Umbilical cord (tissue), 1 donor: Measurements from ENCODE around the gene PITPNM2. TPM values are rescaled to one million over a fixed set of nuclear protein-coding genes. Genes with fewer than 3 reads are reported as not detected.

Experiments used
- total RNA-seq: library from RNA; depleted of rRNA; stranded (reverse); fragments of >200 nt; gene quantifications from one replicate; pipeline ENCODE4 v1.2.3, GENCODE V29; 2014; ENCODE audit warnings: low replicate concordance; ENCODE audit not compliant: insufficient read depth

Gene PITPNM2
- total RNA-seq, 1 donor from 2014 or later = 4.1 TPM

Other genes starting within 250 kb of the PITPNM2 start
- 6.5 TPM for gene ABCB9, start 184.6 kb downstream of the PITPNM2 start, total RNA-seq
- gene OGFOD2, start 175.8 kb downstream of the PITPNM2 start, total RNA-seq = 2.4 TPM
- gene ARL6IP4, start 170.4 kb downstream of the PITPNM2 start, total RNA-seq = 105 TPM
- gene MPHOSPH9, start 82.1 kb upstream of the PITPNM2 start, total RNA-seq = 52.2 TPM
- gene MTRFR, start 82.3 kb upstream of the PITPNM2 start, total RNA-seq = 10.4 TPM
- gene CDK2AP1, start 120.8 kb upstream of the PITPNM2 start, total RNA-seq = 87.6 TPM
- 20.9 TPM for gene SBNO1, start 213.8 kb upstream of the PITPNM2 start, total RNA-seq
- gene KMT5A, start 233.0 kb upstream of the PITPNM2 start, total RNA-seq = 6.3 TPM